ENCODE measurements around the gene IFNGR1.

Gene IFNGR1

DNA sequence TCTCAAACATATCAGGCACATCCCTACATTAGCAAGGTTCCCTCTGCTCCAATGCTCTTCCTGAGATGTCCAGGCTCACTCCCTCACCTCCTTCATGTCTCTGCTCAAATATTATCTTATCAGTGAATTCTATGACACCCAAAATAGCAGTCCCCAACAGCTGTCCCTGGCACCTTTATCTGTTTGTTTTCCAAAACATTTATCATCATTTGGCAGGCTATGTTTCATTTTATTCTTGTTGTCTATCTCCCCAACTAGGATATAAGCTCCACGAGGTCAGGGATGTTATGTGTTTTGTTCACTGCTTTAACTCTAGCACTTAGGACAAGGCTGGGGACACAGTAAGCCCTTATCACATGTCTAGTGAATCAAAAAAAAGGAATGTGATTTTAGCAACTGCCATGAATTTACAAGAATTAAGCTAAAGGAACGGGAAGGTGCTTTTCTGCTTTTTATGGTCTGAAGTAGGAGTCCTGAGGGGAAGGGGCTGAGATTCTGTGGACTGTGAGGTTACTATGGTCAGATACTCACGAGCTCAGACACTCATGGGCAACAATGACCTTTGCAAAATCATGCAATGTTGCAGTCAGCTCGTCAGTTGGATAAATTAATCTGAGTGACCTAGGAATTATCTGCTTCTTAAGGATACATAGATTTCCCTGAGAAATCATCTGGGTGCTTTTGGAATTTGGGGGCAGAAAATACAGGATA, 43.9 kb downstream of the IFNGR1 start:
- no peaks in the 10 kb centered on the region for H3K79me2 ChIP-seq (ENCODE audit: control insufficient read depth, low read length)
- no peak overlapping the region for H3K4me3 ChIP-seq (ENCODE audit: low read length)
- H3K9me2 ChIP-seq (replicated peaks; ENCODE audit: control insufficient read depth, low read length) = no peaks in the 10 kb centered on the region
- no peaks in the 10 kb centered on the region for H3K27me3 ChIP-seq (ENCODE audit: control insufficient read depth, low read length)
- no peak overlapping the region for H3K27ac ChIP-seq (ENCODE audit: low read depth, low read length)
- H3K4me2 ChIP-seq (ENCODE audit: low read length) = no peak overlapping the region
- TF ChIP-seq, protein P1, sequence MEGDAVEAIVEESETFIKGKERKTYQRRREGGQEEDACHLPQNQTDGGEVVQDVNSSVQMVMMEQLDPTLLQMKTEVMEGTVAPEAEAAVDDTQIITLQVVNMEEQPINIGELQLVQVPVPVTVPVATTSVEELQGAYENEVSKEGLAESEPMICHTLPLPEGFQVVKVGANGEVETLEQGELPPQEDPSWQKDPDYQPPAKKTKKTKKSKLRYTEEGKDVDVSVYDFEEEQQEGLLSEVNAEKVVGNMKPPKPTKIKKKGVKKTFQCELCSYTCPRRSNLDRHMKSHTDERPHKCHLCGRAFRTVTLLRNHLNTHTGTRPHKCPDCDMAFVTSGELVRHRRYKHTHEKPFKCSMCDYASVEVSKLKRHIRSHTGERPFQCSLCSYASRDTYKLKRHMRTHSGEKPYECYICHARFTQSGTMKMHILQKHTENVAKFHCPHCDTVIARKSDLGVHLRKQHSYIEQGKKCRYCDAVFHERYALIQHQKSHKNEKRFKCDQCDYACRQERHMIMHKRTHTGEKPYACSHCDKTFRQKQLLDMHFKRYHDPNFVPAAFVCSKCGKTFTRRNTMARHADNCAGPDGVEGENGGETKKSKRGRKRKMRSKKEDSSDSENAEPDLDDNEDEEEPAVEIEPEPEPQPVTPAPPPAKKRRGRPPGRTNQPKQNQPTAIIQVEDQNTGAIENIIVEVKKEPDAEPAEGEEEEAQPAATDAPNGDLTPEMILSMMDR (IDR thresholded peaks at IDR 0.05; ENCODE audit: low read depth, low read length, poor library complexity, severe bottlenecking) = no peak
- no peak for TF ChIP-seq EZH2phosphoT487 (IDR thresholded peaks at IDR 0.05; ENCODE audit: borderline replicate concordance, low read length)
- H3K9me3 ChIP-seq (ENCODE audit: control insufficient read depth, insufficient read depth, low read length) = peaks cover 3% of the 10 kb centered on the region; the same call in 1 of the 2 replicates
- peaks cover 35% of the 10 kb centered on the region for H3K4me1 ChIP-seq (ENCODE audit: control insufficient read depth, low read length)
- H3K36me3 ChIP-seq (ENCODE audit: control insufficient read depth, low read length) = no peaks in the 10 kb centered on the region
- no peaks in the 10 kb centered on the region for H4K20me1 ChIP-seq (ENCODE audit: control insufficient read depth, insufficient read depth, low read depth, low read length)
- no peaks in the 10 kb centered on the region for H3F3A ChIP-seq (ENCODE audit: control insufficient read depth, insufficient read depth)

DNA sequence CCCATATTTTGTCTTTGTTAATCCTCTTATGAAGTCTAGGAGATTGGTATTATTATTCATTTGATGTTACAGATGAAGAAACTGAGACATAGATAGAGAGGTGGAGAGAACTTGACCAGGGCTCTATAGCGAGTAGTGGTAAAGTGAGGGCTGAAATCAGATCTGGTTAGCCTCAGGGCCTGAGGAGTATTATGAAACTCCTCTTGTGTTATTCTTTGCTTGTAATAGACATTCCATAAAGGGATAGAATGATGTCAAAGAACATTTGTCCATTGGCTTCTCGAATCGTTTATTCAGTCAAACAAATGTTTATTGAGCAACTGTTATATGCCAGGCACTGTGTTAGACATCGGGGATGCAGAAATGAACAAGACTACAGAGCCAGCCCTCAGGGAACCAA, 45.7 kb downstream of the IFNGR1 start, which contains the start of gene IL22RA2:
Gene IL22RA2, minus strand, starts transcription at position 144 of the 400 bp plus-strand sequence. CDS start 11,895 bp downstream, outside the sequence.
- TF ChIP-seq EZH2phosphoT487 (IDR thresholded peaks at IDR 0.05; ENCODE audit: borderline replicate concordance, low read length) = no peak
- H3K4me1 ChIP-seq (ENCODE audit: control insufficient read depth, low read length) = peaks cover 35% of the 10 kb centered on the region
- peaks cover 3% of the 10 kb centered on the region; the same call in 1 of the 2 replicates for H3K9me3 ChIP-seq (ENCODE audit: control insufficient read depth, insufficient read depth, low read length)

DNA sequence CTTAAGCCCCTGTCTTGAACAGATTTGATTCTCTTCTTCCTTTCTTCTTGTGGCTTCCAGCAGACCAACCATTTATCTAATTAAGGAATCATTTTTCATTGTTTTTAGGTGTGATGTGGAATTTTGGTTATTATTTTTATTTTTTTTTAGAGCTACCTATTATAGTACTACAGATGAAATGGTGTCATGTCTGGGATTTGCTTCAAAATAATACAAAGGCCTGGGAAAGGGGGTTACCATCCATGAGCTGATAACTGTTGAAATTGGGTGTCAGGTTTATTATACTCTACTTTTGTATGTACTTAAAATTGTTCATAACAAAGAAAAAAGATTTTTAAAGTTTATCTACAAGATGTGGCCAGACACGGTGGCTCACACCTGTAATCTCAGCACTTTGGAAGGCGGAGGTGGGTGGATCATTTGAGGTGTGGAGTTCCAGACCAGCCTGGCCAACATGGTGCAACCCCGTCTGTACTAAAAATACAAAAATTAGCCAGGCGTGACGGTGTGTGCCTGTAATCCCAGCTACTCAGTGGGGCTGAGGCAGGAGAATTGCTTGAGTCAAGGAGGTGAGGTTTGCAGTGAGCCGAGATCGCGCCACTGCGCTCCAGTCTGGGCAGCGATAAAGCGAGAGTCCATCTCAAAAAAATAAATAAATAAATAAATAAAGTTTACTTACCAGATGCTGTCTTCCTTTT, 46.3 kb downstream of the IFNGR1 start:
- Histone ChIP-seq H3K27ac (ENCODE audit: low read depth, low read length) (no peak overlapping the region), H3K79me2 (ENCODE audit: control insufficient read depth, low read length) (no peaks in the 10 kb centered on the region), H3K4me2 (ENCODE audit: low read length) (no peak overlapping the region), H4K20me1 (ENCODE audit: control insufficient read depth, insufficient read depth, low read depth, low read length) (no peaks in the 10 kb centered on the region), H3K4me3 (ENCODE audit: low read length) (no peak overlapping the region), H3K27me3 (ENCODE audit: control insufficient read depth, low read length) (no peaks in the 10 kb centered on the region), H3K9me3 (ENCODE audit: control insufficient read depth, insufficient read depth, low read length) (peaks cover under 1% of the 10 kb centered on the region; the same call in 1 of the 2 replicates), H3K9me2 (replicated peaks; ENCODE audit: control insufficient read depth, low read length) (no peaks in the 10 kb centered on the region), H3F3A (ENCODE audit: control insufficient read depth, insufficient read depth) (no peaks in the 10 kb centered on the region), H3K4me1 (ENCODE audit: control insufficient read depth, low read length) (peaks cover 35% of the 10 kb centered on the region), H3K36me3 (ENCODE audit: control insufficient read depth, low read length) (no peaks in the 10 kb centered on the region)
- TF ChIP-seq, protein P1 (IDR thresholded peaks at IDR 0.05; ENCODE audit: low read depth, low read length, poor library complexity, severe bottlenecking) = no peak
- no peak for TF ChIP-seq EZH2phosphoT487 (IDR thresholded peaks at IDR 0.05; ENCODE audit: borderline replicate concordance, low read length)

More for the DNA sequence above, 45.7 kb downstream of the IFNGR1 start, which contains the start of gene IL22RA2:
- H3K4me2 ChIP-seq (ENCODE audit: low read length) = no peak within 1 kb of the TSS
- no peaks in the 10 kb centered on the region for H3F3A ChIP-seq (ENCODE audit: control insufficient read depth, insufficient read depth)
- no peak within 1 kb of the TSS for H3K27ac ChIP-seq (ENCODE audit: low read depth, low read length)
- no peaks in the 10 kb centered on the region for H4K20me1 ChIP-seq (ENCODE audit: control insufficient read depth, insufficient read depth, low read depth, low read length)
- H3K27me3 ChIP-seq (ENCODE audit: control insufficient read depth, low read length) = no peaks in the 10 kb centered on the region
- H3K4me3 ChIP-seq (ENCODE audit: low read length) = no peak within 1 kb of the TSS
- no peaks in the 10 kb centered on the region for H3K9me2 ChIP-seq (replicated peaks; ENCODE audit: control insufficient read depth, low read length)
- H3K36me3 ChIP-seq (ENCODE audit: control insufficient read depth, low read length) = no peaks in the 10 kb centered on the region
- H3K79me2 ChIP-seq (ENCODE audit: control insufficient read depth, low read length) = no peaks in the 10 kb centered on the region

Measured in DOHH2 (cell line).